Psoas muscle (tissue), 8 donors: ENCODE measurements around the gene PEDS1. TPM values are rescaled to one million over a fixed set of nuclear protein-coding genes. Genes with fewer than 3 reads are reported as not detected.

Experiments used
- ATAC-seq, 4 donors: fragments of 200-7000 bp; cut with Tn5 transposase; one replicate each; pipeline ENCODE4 v1.9.1; 2020; ENCODE audit warnings: moderate library complexity in 3 of 4, mild to moderate bottlenecking in 2 of 4
- DNase-seq, 2 donors: peaks; one replicate each; pipeline ENCODE4 v3.0.0-alpha.2; 2020
- H3K27ac ChIP-seq: fragments of 200-600 bp; one replicate; pipeline ENCODE4 v1.8.0; 2022
- H3K27me3 ChIP-seq, 3 donors: fragments of 200-600 bp in 1 of 3; one replicate each; pipeline versions ENCODE4 v1.6.1 to v1.8.0; 2013 to 2022; ENCODE audit warnings: low read length in 2 of 3, mild to moderate bottlenecking in 2 of 3, moderate library complexity in 1 of 3; ENCODE audit not compliant: insufficient read depth in 3 of 3
- H3K36me3 ChIP-seq, 2 donors: fragments of 200-600 bp in 1 of 2; one replicate each; pipeline versions ENCODE4 v1.6.1 to v1.8.0; 2013 to 2022; ENCODE audit warnings: low read depth in 1 of 2, mild to moderate bottlenecking in 1 of 2, moderate library complexity in 1 of 2; ENCODE audit not compliant: insufficient read depth in 1 of 2
- H3K4me1 ChIP-seq: fragments of 200-600 bp; one replicate; pipeline ENCODE4 v1.8.0; 2022
- H3K4me3 ChIP-seq: fragments of 200-600 bp; one replicate; pipeline ENCODE4 v1.8.0; 2022; ENCODE audit warnings: mild to moderate bottlenecking
- H3K9me3 ChIP-seq: fragments of 200-600 bp; one replicate; pipeline ENCODE4 v1.8.0; 2022
- CTCF ChIP-seq: fragments of 200-600 bp; IDR thresholded peaks from one replicate; pipeline ENCODE4 v1.8.0; 2022; ENCODE audit warnings: antibody characterized with exemption
- WGBS, 3 donors: extraction: QIAGEN DNeasy Blood & Tissue Kit; methylation state at CpG; one replicate each; pipeline versions ENCODE4 v1.1.6 to v1.1.7; 2013; 5-methylcytosine and 5-hydroxymethylcytosine counted together
- intact Hi-C, 2 donors: fragments of 100-400 bp; cut with DNase I; formaldehyde crosslinking; loops; one replicate each; pipeline versions ENCODE4 v1.11.0 to v1.14.2; 2022
- polyA plus RNA-seq, 3 donors: library from polyadenylated mRNA; stranded (reverse); fragments of 200-250 nt; gene quantifications; one replicate each; pipeline ENCODE4 v1.2.3, GENCODE V29; 2013
- total RNA-seq, 4 donors: library from RNA; stranded (reverse); fragmentation: NEBNext Ultra II Directional in 2 of 4; extraction: Animal tissue kit (Norgen Biotek cat#: 25700) in 2 of 4; gene quantifications; one replicate each; pipeline versions ENCODE4 v1.2.1 to v1.2.4, GENCODE V29; 2021 to 2023
- donor health status: healthy with polysubstance abuse.
- donor health status: DM: no; HTN: no; CAD: no; lungs with moderate emphysema.
- donor health status: Bipolar disorder and iron deficiency.
- donor health status: healthy.
- donor health status: DM: yes; HTN: yes; CAD: no.
- donor health status: DM: no; HTN: no; CAD: no.
- donor health status: DM: no; HTN: no; CAD: no.
- donor health status: DM: yes; HTN: yes; CAD: no.

The PEDS1 gene
- total and polyA plus RNA-seq, 7 donors, result 17.5 to 59.2 (median 40.2) TPM

GRCh38 chr20:50142812-50143211 is 10.7 kb downstream of the PEDS1 start:
- intact Hi-C loops, result no loop called here
- Histone ChIP-seq H3K27ac (peak overlapping the region; percentile 16), H3K4me3 (no peak overlapping the region), H3K36me3 (peaks cover 0 to 33% of the 10 kb centered on the region in 2 donors), H3K27me3 (no peaks in the 10 kb centered on the region), H3K4me1 (peaks cover 59% of the 10 kb centered on the region), H3K9me3 (no peaks in the 10 kb centered on the region)
- DNase-seq (no peak), ATAC-seq (no peak)
- 86 to 89% (median 86%) methylated on average over 6 of the region's 6 CpGs for WGBS, 3 donors
- no peak for TF ChIP-seq CTCF

GRCh38 chr20:50141811-50142561 is 11.5 kb downstream of the PEDS1 start:
- H3K36me3 ChIP-seq, result peaks cover 0 to 29% of the 10 kb centered on the region in 2 donors
- peak overlapping the region; percentile 47 for H3K27ac ChIP-seq
- no peak overlapping the region for H3K4me3 ChIP-seq
- DNase-seq (no peak), ATAC-seq (no peak)
- 84 to 86% (median 85%) methylated on average over 12 of the region's 12 CpGs for WGBS, 3 donors
- TF ChIP-seq CTCF, result no peak
- no peaks in the 10 kb centered on the region for H3K9me3 ChIP-seq
- intact Hi-C loops, result no loop called here
- no peaks in the 10 kb centered on the region for H3K27me3 ChIP-seq
- peaks cover 57% of the 10 kb centered on the region for H3K4me1 ChIP-seq

- Histone ChIP-seq H3K4me1 (peaks cover 52% of the 10 kb centered on the region), H3K9me3 (no peaks in the 10 kb centered on the region), H3K4me3 (no peak overlapping the region), H3K36me3 (peaks cover 0 to 29% of the 10 kb centered on the region in 2 donors), H3K27me3 (no peaks in the 10 kb centered on the region), H3K27ac (no peak overlapping the region)
- ATAC-seq, result no peak
- intact Hi-C loops, result no loop called here
- no peak for TF ChIP-seq CTCF
- 81 to 96% (median 84%) methylated on average over 6 of the region's 6 CpGs for WGBS, 3 donors
- no peak for DNase-seq
Measured at GRCh38 chr20:50141018-50141675, 12.4 kb downstream of the PEDS1 start.

- Histone ChIP-seq H3K4me1 (peaks cover 46% of the 10 kb centered on the region), H3K27ac (no peak overlapping the region), H3K36me3 (peaks cover 0 to 29% of the 10 kb centered on the region in 2 donors), H3K4me3 (no peak overlapping the region), H3K27me3 (no peaks in the 10 kb centered on the region), H3K9me3 (no peaks in the 10 kb centered on the region)
- WGBS, 3 donors, result 79 to 86% (median 80%) methylated on average over 11 of the region's 11 CpGs
- intact Hi-C loops, result no loop called here
- DNase-seq, result no peak
- TF ChIP-seq CTCF, result no peak
- ATAC-seq, result no peak
Measured at GRCh38 chr20:50140339-50140859, 13.1 kb downstream of the PEDS1 start.
